IMR-90 (cell line): ENCODE results near the gene WDFY1.

ENCODE experiments used
- CTCF ChIP-seq: conservative IDR thresholded peaks from 2 replicates; pipeline ENCODE4 v1.5.1; 2012; ENCODE audit warnings: mild to moderate bottlenecking, low read depth, low read length, improper control_type of control experiment
- ELK1 ChIP-seq: fragments of 150-350 bp; IDR thresholded peaks from 2 replicates; pipeline ENCODE4 v1.6.1; 2016; ENCODE audit warnings: low read depth, mild to moderate bottlenecking, low read length, moderate library complexity, borderline replicate concordance
- MXI1 ChIP-seq: IDR thresholded peaks from 2 replicates; pipeline ENCODE4 v1.6.1; 2012; ENCODE audit warnings: low read depth, mild to moderate bottlenecking, low read length, moderate library complexity, borderline replicate concordance
- RAD21 ChIP-seq: IDR thresholded peaks from 2 replicates; pipeline ENCODE4 v1.6.1; 2012; ENCODE audit warnings: low read length, improper control_type of control experiment

GRCh38 chr2:223914324-223914723 is 30.8 kb downstream of the WDFY1 start:
- TF ChIP-seq RAD21 (no peak), CTCF (no peak), ELK1 (no peak), MXI1 (no peak)
